ENCODE data around the gene STEAP1B.

The STEAP1B gene

GRCh38 chr7:22395222-22395621 is 104.8 kb downstream of the STEAP1B start:
- Histone ChIP-seq H3K9ac (ENCODE audit: low read length) (no peak overlapping the region), H4K20me1 (ENCODE audit: low read depth, low read length) (no peaks in the 10 kb centered on the region), H3K36me3 (ENCODE audit: low read length) (no peaks in the 10 kb centered on the region), H3K79me2 (ENCODE audit: insufficient read depth, low read length) (no peaks in the 10 kb centered on the region), H3K4me2 (ENCODE audit: low read depth, low read length, poor library complexity, severe bottlenecking) (no peak overlapping the region), H3K27me3 (ENCODE audit: low read length) (no peaks in the 10 kb centered on the region), H3K9me3 (ENCODE audit: insufficient read depth, low read length) (no peaks in the 10 kb centered on the region), H3F3A (ENCODE audit: insufficient read depth) (no peaks in the 10 kb centered on the region), H3K9me2 (replicated peaks; ENCODE audit: insufficient read depth, low read length) (no peaks in the 10 kb centered on the region), H3K27ac (ENCODE audit: low read depth, low read length) (no peak overlapping the region), H2AFZ (ENCODE audit: low read depth, low read length, severe bottlenecking) (no peak overlapping the region), H3K4me3 (ENCODE audit: insufficient read depth, low read length, poor library complexity, severe bottlenecking) (no peak overlapping the region)
- TF ChIP-seq CTCF (IDR thresholded peaks at IDR 0.05; ENCODE audit: insufficient read depth, low read length, poor library complexity, severe bottlenecking): no peak
- no peak for TF ChIP-seq EZH2phosphoT487 (conservative IDR thresholded peaks at IDR 0.05; ENCODE audit: low read length)

GRCh38 chr7:22394739-22395138 is 105.2 kb downstream of the STEAP1B start:
- no peaks in the 10 kb centered on the region for H3K9me2 ChIP-seq (replicated peaks; ENCODE audit: insufficient read depth, low read length)
- no peaks in the 10 kb centered on the region for H3K79me2 ChIP-seq (ENCODE audit: insufficient read depth, low read length)
- no peak overlapping the region for H3K4me3 ChIP-seq (ENCODE audit: insufficient read depth, low read length, poor library complexity, severe bottlenecking)
- H3K4me2 ChIP-seq (ENCODE audit: low read depth, low read length, poor library complexity, severe bottlenecking): no peak overlapping the region
- H3K9me3 ChIP-seq (ENCODE audit: insufficient read depth, low read length): no peaks in the 10 kb centered on the region
- no peaks in the 10 kb centered on the region for H4K20me1 ChIP-seq (ENCODE audit: low read depth, low read length)
- H3K27me3 ChIP-seq (ENCODE audit: low read length): no peaks in the 10 kb centered on the region
- H2AFZ ChIP-seq (ENCODE audit: low read depth, low read length, severe bottlenecking): no peak overlapping the region
- no peak overlapping the region for H3K27ac ChIP-seq (ENCODE audit: low read depth, low read length)
- no peaks in the 10 kb centered on the region for H3K36me3 ChIP-seq (ENCODE audit: low read length)
- TF ChIP-seq CTCF (IDR thresholded peaks at IDR 0.05; ENCODE audit: insufficient read depth, low read length, poor library complexity, severe bottlenecking): no peak
- no peak for TF ChIP-seq EZH2phosphoT487 (conservative IDR thresholded peaks at IDR 0.05; ENCODE audit: low read length)
- no peak overlapping the region for H3K9ac ChIP-seq (ENCODE audit: low read length)
- H3F3A ChIP-seq (ENCODE audit: insufficient read depth): no peaks in the 10 kb centered on the region

GRCh38 chr7:22393913-22394729 is 105.9 kb downstream of the STEAP1B start:
- no peaks in the 10 kb centered on the region for H3K36me3 ChIP-seq (ENCODE audit: low read length)
- no peaks in the 10 kb centered on the region for H3F3A ChIP-seq (ENCODE audit: insufficient read depth)
- no peaks in the 10 kb centered on the region for H3K9me2 ChIP-seq (replicated peaks; ENCODE audit: insufficient read depth, low read length)
- H2AFZ ChIP-seq (ENCODE audit: low read depth, low read length, severe bottlenecking): no peak overlapping the region
- no peaks in the 10 kb centered on the region for H4K20me1 ChIP-seq (ENCODE audit: low read depth, low read length)
- no peaks in the 10 kb centered on the region for H3K9me3 ChIP-seq (ENCODE audit: insufficient read depth, low read length)
- H3K27me3 ChIP-seq (ENCODE audit: low read length): no peaks in the 10 kb centered on the region
- H3K79me2 ChIP-seq (ENCODE audit: insufficient read depth, low read length): no peaks in the 10 kb centered on the region
- no peak overlapping the region for H3K4me2 ChIP-seq (ENCODE audit: low read depth, low read length, poor library complexity, severe bottlenecking)
- no peak overlapping the region for H3K4me3 ChIP-seq (ENCODE audit: insufficient read depth, low read length, poor library complexity, severe bottlenecking)
- no peak for TF ChIP-seq EZH2phosphoT487 (conservative IDR thresholded peaks at IDR 0.05; ENCODE audit: low read length)
- TF ChIP-seq CTCF (IDR thresholded peaks at IDR 0.05; ENCODE audit: insufficient read depth, low read length, poor library complexity, severe bottlenecking): no peak
- H3K9ac ChIP-seq (ENCODE audit: low read length): no peak overlapping the region
- H3K27ac ChIP-seq (ENCODE audit: low read depth, low read length): no peak overlapping the region

All from SU-DHL-6 (cell line).